Measurements from ENCODE around the gene C16orf78. TPM values are rescaled to one million over a fixed set of nuclear protein-coding genes. Genes with fewer than 3 reads are reported as not detected.

C16orf78 gene
- total RNA-seq, 4 donors from 2014 or later = not detected

DNA sequence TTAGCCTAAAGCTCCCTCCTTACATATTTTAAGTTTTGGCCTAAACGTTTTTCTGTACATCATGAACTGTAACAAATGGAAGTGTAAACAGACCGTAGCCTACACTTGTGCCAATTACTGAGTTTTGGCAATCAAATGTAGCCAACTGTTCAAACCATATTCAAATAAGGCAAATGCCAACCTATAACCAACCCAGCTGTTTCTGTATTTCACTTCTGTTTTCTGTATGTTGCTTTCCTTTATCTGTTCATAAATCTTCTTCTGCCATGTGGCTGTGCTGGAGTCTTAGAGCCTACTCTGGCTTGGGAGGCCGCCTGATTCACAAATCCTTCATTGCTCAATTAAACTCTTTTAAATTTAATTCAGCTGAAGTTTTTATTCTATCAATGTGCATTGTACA lies 6.9 kb upstream of the C16orf78 start:
- H3K27ac ChIP-seq = no peak overlapping the region

DNA sequence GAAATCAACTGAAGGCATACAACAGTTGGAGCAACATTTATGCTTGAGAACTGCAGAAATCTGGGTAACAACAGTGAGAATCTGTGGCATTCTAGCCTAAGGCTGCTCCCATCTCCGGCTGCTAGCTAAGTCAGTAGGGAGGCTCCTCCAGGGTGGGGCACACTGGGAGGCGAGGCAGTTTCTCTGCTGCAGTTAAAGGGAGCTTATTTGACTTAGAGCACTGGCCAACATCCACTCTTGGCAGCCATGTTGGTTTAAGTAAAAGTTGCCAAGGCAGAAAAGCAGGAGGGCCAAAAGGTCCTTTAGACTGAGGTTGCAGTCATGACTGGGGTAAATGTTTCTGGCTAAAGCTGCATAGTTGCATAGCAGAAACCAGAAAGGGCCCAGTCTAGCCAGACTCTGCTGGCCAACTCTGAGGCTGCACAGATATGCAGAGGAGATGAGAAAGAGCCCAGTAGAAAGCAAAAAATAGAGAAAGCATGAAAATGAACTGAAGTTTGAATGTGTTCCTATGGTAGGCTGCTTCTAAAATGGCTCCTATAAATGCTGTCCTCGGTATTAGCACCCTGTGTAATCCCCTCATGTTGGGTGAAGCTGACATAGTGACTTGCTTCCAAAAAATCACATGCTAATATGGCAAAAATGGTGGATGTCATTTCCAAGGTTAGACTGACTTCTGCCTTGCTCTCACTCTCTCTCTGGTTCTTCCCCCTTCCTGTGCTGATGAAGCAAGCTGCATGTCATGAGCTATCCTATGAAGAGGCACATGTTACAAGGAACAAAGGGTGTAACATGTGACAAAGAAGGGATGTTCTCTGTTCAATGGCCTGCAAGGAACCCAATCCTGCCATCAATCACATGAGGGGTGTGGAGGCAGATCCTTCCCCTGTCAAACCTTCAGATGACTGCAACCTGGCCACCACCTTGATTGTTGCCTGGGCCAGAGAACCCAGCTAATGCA lies 3.7 kb upstream of the C16orf78 start:
- Histone ChIP-seq H3K4me3 (no peak overlapping the region), H3K36me3 (no peaks in the 10 kb centered on the region), H3K9me3 (no peaks in the 10 kb centered on the region), H3K27me3 (no peaks in the 10 kb centered on the region), H3K4me1 (no peaks in the 10 kb centered on the region), H3K27ac (no peak overlapping the region)
- no peak for ATAC-seq
- DNase-seq = no peak
- in situ Hi-C loops (cut with MboI; ENCODE audit: low sequenced_read_pairs in 4 of 4) (no loop called here), intact Hi-C loops (cut with DNase I; ENCODE audit: low total_unique reads) (no loop called here)
- TF ChIP-seq, protein P1, sequence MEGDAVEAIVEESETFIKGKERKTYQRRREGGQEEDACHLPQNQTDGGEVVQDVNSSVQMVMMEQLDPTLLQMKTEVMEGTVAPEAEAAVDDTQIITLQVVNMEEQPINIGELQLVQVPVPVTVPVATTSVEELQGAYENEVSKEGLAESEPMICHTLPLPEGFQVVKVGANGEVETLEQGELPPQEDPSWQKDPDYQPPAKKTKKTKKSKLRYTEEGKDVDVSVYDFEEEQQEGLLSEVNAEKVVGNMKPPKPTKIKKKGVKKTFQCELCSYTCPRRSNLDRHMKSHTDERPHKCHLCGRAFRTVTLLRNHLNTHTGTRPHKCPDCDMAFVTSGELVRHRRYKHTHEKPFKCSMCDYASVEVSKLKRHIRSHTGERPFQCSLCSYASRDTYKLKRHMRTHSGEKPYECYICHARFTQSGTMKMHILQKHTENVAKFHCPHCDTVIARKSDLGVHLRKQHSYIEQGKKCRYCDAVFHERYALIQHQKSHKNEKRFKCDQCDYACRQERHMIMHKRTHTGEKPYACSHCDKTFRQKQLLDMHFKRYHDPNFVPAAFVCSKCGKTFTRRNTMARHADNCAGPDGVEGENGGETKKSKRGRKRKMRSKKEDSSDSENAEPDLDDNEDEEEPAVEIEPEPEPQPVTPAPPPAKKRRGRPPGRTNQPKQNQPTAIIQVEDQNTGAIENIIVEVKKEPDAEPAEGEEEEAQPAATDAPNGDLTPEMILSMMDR (IDR thresholded peaks at IDR 0.05 in 4 of 5, conservative IDR thresholded peaks at IDR 0.05 in 1 of 5) = no peak
- TF ChIP-seq POLR2A (IDR thresholded peaks at IDR 0.05) = no peak

More for the DNA sequence above, 6.9 kb upstream of the C16orf78 start:
- Histone ChIP-seq H3K27me3 (no peaks in the 10 kb centered on the region), H3K9me3 (no peaks in the 10 kb centered on the region), H3K36me3 (no peaks in the 10 kb centered on the region), H3K4me3 (no peak overlapping the region), H3K4me1 (no peaks in the 10 kb centered on the region)
- TF ChIP-seq, protein P1 (IDR thresholded peaks at IDR 0.05 in 4 of 5, conservative IDR thresholded peaks at IDR 0.05 in 1 of 5) = no peak
- no peak for TF ChIP-seq POLR2A (IDR thresholded peaks at IDR 0.05)
- ATAC-seq (no peak), DNase-seq (no peak)
- intact Hi-C loops (cut with DNase I; ENCODE audit: low total_unique reads) (no loop called here), in situ Hi-C loops (cut with MboI; ENCODE audit: low sequenced_read_pairs in 4 of 4) (no loop called here)

DNA sequence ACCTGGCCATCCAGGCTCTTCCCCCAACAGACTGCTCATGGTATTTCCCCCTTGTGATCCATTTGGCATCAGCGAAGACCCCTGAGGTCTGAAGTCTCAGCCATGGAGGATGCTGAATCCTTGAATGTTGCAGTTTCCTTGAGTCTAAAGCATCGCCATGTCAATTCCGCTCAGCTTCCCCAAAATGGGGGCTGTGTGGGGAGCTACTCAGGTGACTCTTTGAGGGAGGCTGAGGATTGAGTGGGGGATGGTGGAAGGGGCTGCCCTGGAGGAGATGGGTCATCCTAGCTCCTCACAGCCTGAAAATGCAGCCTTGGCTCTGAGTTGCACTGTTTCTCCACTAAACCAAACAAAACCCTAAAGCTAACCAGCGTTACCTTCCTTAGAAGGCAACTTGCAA lies 2.6 kb downstream of the C16orf78 start:
- ATAC-seq (no peak), DNase-seq (no peak)
- Histone ChIP-seq H3K36me3 (no peaks in the 10 kb centered on the region), H3K4me3 (no peak overlapping the region), H3K9me3 (no peaks in the 10 kb centered on the region), H3K4me1 (no peaks in the 10 kb centered on the region), H3K27ac (no peak overlapping the region), H3K27me3 (peaks cover 0 to 7% (median 0%) of the 10 kb centered on the region in 3 donors)
- intact Hi-C loops (cut with DNase I; ENCODE audit: low total_unique reads) = no loop called here
- in situ Hi-C loops (cut with MboI; ENCODE audit: low sequenced_read_pairs in 4 of 4) = no loop called here
- TF ChIP-seq, protein P1 (IDR thresholded peaks at IDR 0.05 in 4 of 5, conservative IDR thresholded peaks at IDR 0.05 in 1 of 5) = no peak
- TF ChIP-seq POLR2A (IDR thresholded peaks at IDR 0.05) = no peak

DNA sequence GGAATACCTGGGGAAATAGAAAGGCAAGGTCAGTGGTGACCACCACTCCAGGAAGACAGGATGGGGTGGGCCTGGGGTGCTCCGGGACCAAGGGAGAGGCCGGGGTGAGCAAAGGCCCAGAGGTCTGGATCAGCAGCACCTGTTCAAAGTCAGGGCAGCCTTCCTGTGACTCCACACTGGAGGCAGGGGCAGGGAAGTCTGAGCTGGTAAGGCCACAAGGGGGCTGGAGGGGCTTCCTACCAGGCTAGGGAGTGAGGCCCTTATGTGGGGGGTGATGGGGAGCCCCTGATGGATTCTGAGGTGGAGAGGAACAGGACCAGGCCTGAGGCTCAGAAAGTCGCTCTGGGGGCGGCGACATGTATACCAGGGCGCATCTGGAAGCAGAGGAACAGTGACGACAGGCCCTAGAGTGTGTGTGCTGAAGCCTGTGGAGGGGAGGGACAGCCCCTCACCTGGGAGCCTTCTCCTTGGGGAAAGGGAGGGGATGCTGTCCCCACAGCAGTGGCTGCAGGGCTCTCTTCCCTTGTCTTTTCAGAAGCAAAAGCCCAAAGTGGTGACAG lies 3.7 kb downstream of the C16orf78 start:
- no peak for ATAC-seq
- H3K36me3 ChIP-seq = no peaks in the 10 kb centered on the region

DNA sequence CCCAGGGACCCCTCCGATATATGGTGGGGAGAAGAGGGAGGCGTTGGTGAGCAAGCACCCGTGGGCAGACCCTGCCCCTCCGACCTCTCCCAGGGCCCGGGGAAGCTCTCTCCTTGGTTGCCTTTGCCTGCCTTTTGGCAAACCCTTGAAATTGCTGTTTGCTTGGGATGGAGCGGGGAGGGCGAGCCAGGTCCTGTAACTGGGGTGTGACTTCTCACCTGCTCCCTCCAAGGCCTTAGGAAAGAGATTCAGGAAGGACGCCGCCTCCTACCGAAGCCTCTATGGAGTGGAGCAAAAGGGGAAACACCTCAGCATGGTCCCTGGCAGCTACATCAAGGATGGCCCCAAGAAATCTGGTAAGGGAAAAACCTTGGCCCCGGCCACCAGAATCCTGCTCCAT lies 4.6 kb downstream of the C16orf78 start:
- Histone ChIP-seq H3K36me3 (no peaks in the 10 kb centered on the region), H3K9me3 (no peaks in the 10 kb centered on the region), H3K27ac (no peak overlapping the region), H3K27me3 (peaks cover 0 to 7% (median 0%) of the 10 kb centered on the region in 3 donors), H3K4me3 (no peak overlapping the region), H3K4me1 (no peaks in the 10 kb centered on the region)
- in situ Hi-C loops (cut with MboI; ENCODE audit: low sequenced_read_pairs in 4 of 4) = no loop called here
- DNase-seq (no peak), ATAC-seq (no peak)
- intact Hi-C loops (cut with DNase I; ENCODE audit: low total_unique reads) = no loop called here
- no peak for TF ChIP-seq POLR2A (IDR thresholded peaks at IDR 0.05)
- TF ChIP-seq, protein P1 (IDR thresholded peaks at IDR 0.05 in 4 of 5, conservative IDR thresholded peaks at IDR 0.05 in 1 of 5) = no peak

More for the DNA sequence above, 3.7 kb downstream of the C16orf78 start:
- intact Hi-C loops (cut with DNase I; ENCODE audit: low total_unique reads) (no loop called here), in situ Hi-C loops (cut with MboI; ENCODE audit: low sequenced_read_pairs in 4 of 4) (no loop called here)
- Histone ChIP-seq H3K27me3 (peaks cover 0 to 7% (median 0%) of the 10 kb centered on the region in 3 donors), H3K9me3 (no peaks in the 10 kb centered on the region), H3K4me3 (no peak overlapping the region), H3K4me1 (no peaks in the 10 kb centered on the region), H3K27ac (no peak overlapping the region)
- no peak for DNase-seq
- no peak for TF ChIP-seq POLR2A (IDR thresholded peaks at IDR 0.05)

All from gastrocnemius medialis (tissue), 4 donors.